ENCODE data around the gene E2F6. TPM values are rescaled to one million over a fixed set of nuclear protein-coding genes. Genes with fewer than 3 reads are reported as not detected.

Gene E2F6
- total and polyA plus RNA-seq, 2 of the 13 experiments (the other 11 are each of a cell fraction or from before 2014, with no cell fraction given) = 27.3 to 36.0 TPM

- TF ChIP-seq MTERF4 (CRISPR knock-in tag; IDR thresholded peaks at IDR 0.05) (0 out of 2 replicates have a peak, but pooled peaks have one; percentile 62), SALL1 (CRISPR knock-in tag; IDR thresholded peaks at IDR 0.05) (peak; percentile 37; the same call in 1 of the 2 replicates), NCOA1 (CRISPR knock-in tag; IDR thresholded peaks at IDR 0.05) (0 out of 2 replicates have a peak, but pooled peaks have one; percentile 65), TGIF2 (CRISPR knock-in tag; IDR thresholded peaks at IDR 0.05) (0 out of 2 replicates have a peak, but pooled peaks have one; percentile 49), ZNF772 (CRISPR knock-in tag; IDR thresholded peaks at IDR 0.05) (peak; percentile 61; the same call in 1 of the 2 replicates), MAF1 (CRISPR knock-in tag; IDR thresholded peaks at IDR 0.05; ENCODE audit: borderline replicate concordance) (peak; percentile 55; the same call in 1 of the 2 replicates), NBN (conservative IDR thresholded peaks at IDR 0.05) (no peak), POLR2G (IDR thresholded peaks at IDR 0.05; ENCODE audit: low read depth, low read length) (no peak), ZNF609 (CRISPR knock-in tag; IDR thresholded peaks at IDR 0.05; ENCODE audit: borderline replicate concordance) (0 out of 2 replicates have a peak, but pooled peaks have one; percentile 30), MIER2 (CRISPR knock-in tag; IDR thresholded peaks at IDR 0.05) (no peak), SAP130 (CRISPR knock-in tag; IDR thresholded peaks at IDR 0.05; ENCODE audit: low read depth) (peak; percentile 41), SMAD9 (CRISPR knock-in tag; IDR thresholded peaks at IDR 0.05) (no peak), ZBTB4 (CRISPR knock-in tag; IDR thresholded peaks at IDR 0.05; ENCODE audit: borderline replicate concordance) (0 out of 2 replicates have a peak, but pooled peaks have one; percentile 0)
- TF ChIP-seq, protein P1, sequence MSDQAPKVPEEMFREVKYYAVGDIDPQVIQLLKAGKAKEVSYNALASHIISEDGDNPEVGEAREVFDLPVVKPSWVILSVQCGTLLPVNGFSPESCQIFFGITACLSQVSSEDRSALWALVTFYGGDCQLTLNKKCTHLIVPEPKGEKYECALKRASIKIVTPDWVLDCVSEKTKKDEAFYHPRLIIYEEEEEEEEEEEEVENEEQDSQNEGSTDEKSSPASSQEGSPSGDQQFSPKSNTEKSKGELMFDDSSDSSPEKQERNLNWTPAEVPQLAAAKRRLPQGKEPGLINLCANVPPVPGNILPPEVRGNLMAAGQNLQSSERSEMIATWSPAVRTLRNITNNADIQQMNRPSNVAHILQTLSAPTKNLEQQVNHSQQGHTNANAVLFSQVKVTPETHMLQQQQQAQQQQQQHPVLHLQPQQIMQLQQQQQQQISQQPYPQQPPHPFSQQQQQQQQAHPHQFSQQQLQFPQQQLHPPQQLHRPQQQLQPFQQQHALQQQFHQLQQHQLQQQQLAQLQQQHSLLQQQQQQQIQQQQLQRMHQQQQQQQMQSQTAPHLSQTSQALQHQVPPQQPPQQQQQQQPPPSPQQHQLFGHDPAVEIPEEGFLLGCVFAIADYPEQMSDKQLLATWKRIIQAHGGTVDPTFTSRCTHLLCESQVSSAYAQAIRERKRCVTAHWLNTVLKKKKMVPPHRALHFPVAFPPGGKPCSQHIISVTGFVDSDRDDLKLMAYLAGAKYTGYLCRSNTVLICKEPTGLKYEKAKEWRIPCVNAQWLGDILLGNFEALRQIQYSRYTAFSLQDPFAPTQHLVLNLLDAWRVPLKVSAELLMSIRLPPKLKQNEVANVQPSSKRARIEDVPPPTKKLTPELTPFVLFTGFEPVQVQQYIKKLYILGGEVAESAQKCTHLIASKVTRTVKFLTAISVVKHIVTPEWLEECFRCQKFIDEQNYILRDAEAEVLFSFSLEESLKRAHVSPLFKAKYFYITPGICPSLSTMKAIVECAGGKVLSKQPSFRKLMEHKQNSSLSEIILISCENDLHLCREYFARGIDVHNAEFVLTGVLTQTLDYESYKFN (CRISPR knock-in tag; conservative IDR thresholded peaks at IDR 0.05) = 0 out of 2 replicates have a peak, but pooled peaks have one; percentile 25
Observed at GRCh38 chr2:11500702-11501303, 34.8 kb upstream of the E2F6 start (continued).

Data from HepG2 (cell line).